Measurements from ENCODE around the gene ANAPC2. TPM values are rescaled to one million over a fixed set of nuclear protein-coding genes. Genes with fewer than 3 reads are reported as not detected.

Gene ANAPC2
- total RNA-seq, 4 donors from 2014 or later, result 37.7 to 118 (median 78.7) TPM

DNA sequence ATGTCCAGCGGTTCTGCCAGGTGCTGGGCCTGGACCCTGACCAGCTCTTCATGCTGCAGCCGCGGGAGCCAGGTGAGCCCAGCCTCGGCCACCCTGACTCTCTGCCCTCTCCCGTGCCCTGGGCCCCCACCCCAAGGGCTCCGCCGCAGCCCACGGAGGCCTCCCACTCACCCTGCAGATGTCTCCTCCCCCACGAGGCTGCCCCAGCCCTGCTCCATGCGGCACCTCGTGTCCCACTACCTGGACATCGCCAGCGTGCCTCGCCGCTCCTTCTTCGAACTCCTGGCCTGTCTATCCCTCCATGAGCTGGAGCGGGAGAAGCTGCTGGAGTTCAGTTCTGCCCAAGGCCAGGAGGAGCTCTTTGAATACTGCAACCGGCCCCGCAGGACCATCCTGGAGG lies 26.3 kb upstream of the ANAPC2 start:
- no peak overlapping the region for H3K4me3 ChIP-seq
- H3K4me1 ChIP-seq, result peaks cover 0 to 26% (median 2%) of the 10 kb centered on the region in 4 donors
- no peak for TF ChIP-seq POLR2A (IDR thresholded peaks at IDR 0.05)
- TF ChIP-seq, protein P1, sequence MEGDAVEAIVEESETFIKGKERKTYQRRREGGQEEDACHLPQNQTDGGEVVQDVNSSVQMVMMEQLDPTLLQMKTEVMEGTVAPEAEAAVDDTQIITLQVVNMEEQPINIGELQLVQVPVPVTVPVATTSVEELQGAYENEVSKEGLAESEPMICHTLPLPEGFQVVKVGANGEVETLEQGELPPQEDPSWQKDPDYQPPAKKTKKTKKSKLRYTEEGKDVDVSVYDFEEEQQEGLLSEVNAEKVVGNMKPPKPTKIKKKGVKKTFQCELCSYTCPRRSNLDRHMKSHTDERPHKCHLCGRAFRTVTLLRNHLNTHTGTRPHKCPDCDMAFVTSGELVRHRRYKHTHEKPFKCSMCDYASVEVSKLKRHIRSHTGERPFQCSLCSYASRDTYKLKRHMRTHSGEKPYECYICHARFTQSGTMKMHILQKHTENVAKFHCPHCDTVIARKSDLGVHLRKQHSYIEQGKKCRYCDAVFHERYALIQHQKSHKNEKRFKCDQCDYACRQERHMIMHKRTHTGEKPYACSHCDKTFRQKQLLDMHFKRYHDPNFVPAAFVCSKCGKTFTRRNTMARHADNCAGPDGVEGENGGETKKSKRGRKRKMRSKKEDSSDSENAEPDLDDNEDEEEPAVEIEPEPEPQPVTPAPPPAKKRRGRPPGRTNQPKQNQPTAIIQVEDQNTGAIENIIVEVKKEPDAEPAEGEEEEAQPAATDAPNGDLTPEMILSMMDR (IDR thresholded peaks at IDR 0.05), result no peak
- H3K9me3 ChIP-seq, result no peaks in the 10 kb centered on the region
- no peak for DNase-seq
- H3K27ac ChIP-seq, result no peak overlapping the region
- H3K36me3 ChIP-seq, result peaks cover 0 to 15% (median 0%) of the 10 kb centered on the region in 3 donors
- H3K27me3 ChIP-seq, result no peaks in the 10 kb centered on the region

DNA sequence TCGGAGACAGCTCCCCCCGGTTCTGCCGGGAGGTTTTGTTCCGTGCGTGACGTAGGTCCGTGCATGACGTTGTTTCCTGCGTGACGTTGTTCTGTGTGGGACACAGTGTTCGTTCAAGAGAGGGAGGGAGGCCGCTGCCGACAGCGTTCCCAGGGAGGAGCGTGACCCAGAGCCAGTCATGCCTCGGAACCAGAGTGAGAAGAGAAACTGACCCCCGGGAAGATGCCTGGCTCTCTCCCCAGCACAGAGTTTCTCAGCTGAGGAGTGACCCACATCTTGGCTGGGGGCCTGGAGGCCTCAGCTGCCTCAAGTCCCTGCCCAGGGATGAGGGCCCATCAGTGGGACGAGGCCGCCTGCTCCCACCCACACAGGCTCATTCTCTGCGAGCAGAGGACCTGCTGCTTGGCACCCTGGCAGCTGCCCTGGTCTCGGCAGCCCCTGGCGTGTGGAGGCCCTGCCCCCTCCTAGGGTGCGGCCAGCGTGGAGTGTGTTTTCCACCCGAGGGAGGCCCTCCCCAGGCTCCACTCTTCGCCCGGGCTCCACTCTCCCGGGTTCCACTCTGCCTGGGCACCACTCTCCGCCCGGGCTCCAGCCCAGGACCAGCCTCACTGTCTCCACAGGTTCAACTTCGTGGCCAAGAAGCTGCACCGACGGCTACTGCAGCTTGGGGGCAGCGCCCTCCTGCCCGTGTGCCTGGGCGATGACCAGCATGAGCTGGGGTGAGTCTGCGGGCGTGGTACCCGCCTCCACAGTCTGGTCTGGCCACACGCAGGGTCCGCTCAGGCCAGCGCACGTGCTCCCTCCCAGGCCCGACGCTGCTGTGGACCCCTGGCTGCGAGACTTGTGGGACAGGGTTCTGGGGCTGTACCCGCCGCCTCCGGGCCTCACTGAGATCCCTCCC lies 25.1 kb upstream of the ANAPC2 start:
- Histone ChIP-seq H3K36me3 (peaks cover 0 to 15% (median 0%) of the 10 kb centered on the region in 3 donors), H3K4me3 (no peak overlapping the region), H3K9me3 (no peaks in the 10 kb centered on the region), H3K27me3 (no peaks in the 10 kb centered on the region), H3K4me1 (peaks cover 0 to 18% (median 2%) of the 10 kb centered on the region in 4 donors), H3K27ac (no peak overlapping the region)
- TF ChIP-seq, protein P1 (IDR thresholded peaks at IDR 0.05), result peak in 2 of 6 experiments; percentile 18 to 22
- TF ChIP-seq POLR2A (IDR thresholded peaks at IDR 0.05), result no peak
- DNase-seq, result no peak

DNA sequence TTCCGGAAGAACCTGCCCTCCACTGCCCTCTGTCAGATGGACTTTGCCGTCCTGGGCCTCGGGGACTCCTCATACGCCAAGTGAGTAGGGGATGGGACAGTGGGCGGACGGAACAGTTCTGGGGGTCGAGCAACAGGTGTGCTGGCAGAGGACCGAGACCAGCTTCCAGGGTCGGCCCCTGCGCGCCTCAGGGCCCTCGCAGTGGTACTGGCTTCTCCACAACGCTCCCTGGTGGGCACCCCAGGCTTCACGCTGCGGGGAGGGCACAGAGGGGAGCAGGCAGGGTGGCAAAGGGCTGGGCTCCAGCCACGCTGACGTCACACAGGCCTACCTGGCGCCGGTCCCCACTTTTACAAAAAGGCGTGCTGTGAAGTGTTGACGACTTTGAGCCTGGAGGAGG lies 24.2 kb upstream of the ANAPC2 start:
- no peak for TF ChIP-seq POLR2A (IDR thresholded peaks at IDR 0.05)
- TF ChIP-seq, protein P1 (IDR thresholded peaks at IDR 0.05), result no peak
- Histone ChIP-seq H3K36me3 (peaks cover 0 to 15% (median 0%) of the 10 kb centered on the region in 3 donors), H3K9me3 (no peaks in the 10 kb centered on the region), H3K27ac (no peak overlapping the region), H3K4me1 (peaks cover 0 to 12% (median 2%) of the 10 kb centered on the region in 4 donors), H3K27me3 (no peaks in the 10 kb centered on the region), H3K4me3 (no peak overlapping the region)
- DNase-seq, result no peak

DNA sequence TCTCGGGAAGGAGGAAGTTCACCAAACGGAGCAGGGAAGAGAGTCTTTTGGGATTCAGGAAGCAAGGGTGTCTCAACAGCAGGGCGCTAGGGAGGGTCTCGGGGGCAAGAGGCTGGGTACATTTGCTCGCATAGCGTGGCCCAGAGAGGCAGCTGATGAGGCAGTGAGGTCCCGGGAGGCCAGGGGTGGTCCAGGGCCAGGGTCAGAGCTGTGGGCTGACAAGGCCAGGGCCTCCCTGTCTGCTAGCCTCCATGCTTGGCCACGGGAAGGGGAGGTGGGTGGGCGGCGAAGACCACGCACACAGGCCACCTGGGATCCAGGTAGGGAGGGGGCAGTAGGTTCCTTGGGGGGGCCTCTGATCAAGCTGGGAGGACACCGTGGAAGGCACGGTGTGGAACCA lies 23.2 kb upstream of the ANAPC2 start:
- TF ChIP-seq POLR2A (IDR thresholded peaks at IDR 0.05), result no peak
- TF ChIP-seq, protein P1 (IDR thresholded peaks at IDR 0.05), result no peak
- Histone ChIP-seq H3K4me3 (no peak overlapping the region), H3K9me3 (no peaks in the 10 kb centered on the region), H3K27ac (no peak overlapping the region), H3K36me3 (peaks cover 0 to 15% (median 0%) of the 10 kb centered on the region in 3 donors), H3K4me1 (peaks cover 0 to 6% (median 2%) of the 10 kb centered on the region in 4 donors), H3K27me3 (no peaks in the 10 kb centered on the region)
- DNase-seq, result no peak

DNA sequence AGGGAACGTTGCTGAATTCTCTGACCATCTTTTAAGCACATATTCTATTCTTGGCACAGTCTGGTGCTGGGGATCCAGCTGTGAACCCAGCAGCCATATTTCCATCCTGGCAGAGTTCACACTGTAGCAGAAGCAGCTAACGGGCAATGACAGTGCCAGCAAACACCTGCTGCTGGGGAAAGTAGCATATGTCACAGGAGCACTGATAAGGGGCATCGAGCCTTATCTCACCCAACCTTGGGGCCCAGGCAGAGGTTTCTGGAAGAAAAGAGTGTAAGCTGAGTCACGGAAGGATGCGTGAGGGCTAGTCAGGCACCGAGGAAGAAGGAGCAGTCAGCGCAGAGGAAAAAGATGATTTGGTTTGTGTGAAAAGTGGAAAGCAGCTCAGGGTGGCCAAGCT lies 18.2 kb upstream of the ANAPC2 start:
- H3K9me3 ChIP-seq, result no peaks in the 10 kb centered on the region
- no peak overlapping the region for H3K27ac ChIP-seq
- DNase-seq, result no peak
- H3K4me1 ChIP-seq, result peaks cover 5 to 43% (median 22%) of the 10 kb centered on the region in 4 donors
- H3K36me3 ChIP-seq, result no peaks in the 10 kb centered on the region
- TF ChIP-seq, protein P1 (IDR thresholded peaks at IDR 0.05), result no peak
- no peak for TF ChIP-seq POLR2A (IDR thresholded peaks at IDR 0.05)
- H3K27me3 ChIP-seq, result no peaks in the 10 kb centered on the region
- peak overlapping the region in 3 of 4 donors; percentile 90 to 100 (median 99) for H3K4me3 ChIP-seq
